Measurements from ENCODE around the gene ITGB2.
A peak's percentile ranks its signal among the peaks of the same experiment; 100 is the strongest.

Gene ITGB2

DNA sequence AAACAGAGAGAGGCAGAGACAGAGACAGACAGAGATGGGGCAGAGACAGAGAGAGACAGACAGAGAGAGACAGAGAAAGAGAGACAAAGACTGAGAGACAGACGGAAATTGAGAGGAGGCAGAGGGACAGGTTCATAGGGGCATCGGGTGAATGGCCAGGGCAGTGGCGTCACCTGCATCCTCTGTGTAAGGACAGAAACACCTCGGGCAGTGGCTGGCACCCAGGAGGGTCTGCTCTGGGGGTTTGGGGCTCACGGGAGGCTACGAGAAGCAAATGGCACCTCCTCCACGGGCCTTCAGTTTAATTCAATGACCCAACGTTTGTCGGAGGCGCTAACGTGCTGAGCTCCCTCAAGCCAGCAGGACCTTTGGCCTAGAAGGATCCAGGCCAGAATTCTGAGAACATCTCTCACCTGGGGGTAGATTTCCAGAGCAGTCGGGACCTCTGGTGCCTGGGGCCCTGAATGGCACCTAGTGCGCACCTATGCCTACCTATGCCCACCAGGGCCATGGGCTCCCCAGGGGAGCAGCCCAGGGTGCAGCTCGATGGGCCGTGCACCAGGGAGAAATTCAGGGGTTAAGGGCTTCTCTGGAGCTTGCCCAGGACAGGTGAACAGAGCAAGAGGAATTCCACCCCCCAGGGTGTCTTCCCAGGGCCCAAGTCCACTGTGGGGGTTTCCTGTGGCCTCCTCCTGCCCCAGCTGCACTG lies 26.6 kb downstream of the ITGB2 start:
- H3K4me3 ChIP-seq (ENCODE audit: control insufficient read depth, low read depth, low read length), result no peak overlapping the region
- TF ChIP-seq, protein P1, sequence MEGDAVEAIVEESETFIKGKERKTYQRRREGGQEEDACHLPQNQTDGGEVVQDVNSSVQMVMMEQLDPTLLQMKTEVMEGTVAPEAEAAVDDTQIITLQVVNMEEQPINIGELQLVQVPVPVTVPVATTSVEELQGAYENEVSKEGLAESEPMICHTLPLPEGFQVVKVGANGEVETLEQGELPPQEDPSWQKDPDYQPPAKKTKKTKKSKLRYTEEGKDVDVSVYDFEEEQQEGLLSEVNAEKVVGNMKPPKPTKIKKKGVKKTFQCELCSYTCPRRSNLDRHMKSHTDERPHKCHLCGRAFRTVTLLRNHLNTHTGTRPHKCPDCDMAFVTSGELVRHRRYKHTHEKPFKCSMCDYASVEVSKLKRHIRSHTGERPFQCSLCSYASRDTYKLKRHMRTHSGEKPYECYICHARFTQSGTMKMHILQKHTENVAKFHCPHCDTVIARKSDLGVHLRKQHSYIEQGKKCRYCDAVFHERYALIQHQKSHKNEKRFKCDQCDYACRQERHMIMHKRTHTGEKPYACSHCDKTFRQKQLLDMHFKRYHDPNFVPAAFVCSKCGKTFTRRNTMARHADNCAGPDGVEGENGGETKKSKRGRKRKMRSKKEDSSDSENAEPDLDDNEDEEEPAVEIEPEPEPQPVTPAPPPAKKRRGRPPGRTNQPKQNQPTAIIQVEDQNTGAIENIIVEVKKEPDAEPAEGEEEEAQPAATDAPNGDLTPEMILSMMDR (IDR thresholded peaks at IDR 0.05; ENCODE audit: control insufficient read depth, insufficient read depth, low read depth, low read length, missing control alignments), result no peak
- no peak for DNase-seq (ENCODE audit: low read depth)

DNA sequence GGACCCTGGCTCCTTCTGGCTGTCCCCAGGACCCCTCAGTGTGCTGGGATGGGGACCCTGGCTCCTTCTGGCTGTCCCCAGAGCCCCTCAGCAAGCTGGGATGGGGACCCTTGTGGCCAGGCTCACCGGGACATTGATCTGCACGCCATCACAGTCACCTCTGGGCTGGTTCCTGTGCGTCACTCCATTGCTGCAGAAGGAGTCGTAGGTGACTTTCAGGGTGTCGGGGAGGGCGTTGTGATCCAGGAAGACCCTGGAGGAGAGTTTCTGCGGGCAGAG lies 27.5 kb downstream of the ITGB2 start:
- TF ChIP-seq, protein P1 (IDR thresholded peaks at IDR 0.05; ENCODE audit: control insufficient read depth, insufficient read depth, low read depth, low read length, missing control alignments), result no peak
- H3K4me3 ChIP-seq (ENCODE audit: control insufficient read depth, low read depth, low read length), result no peak overlapping the region
- no peak for DNase-seq (ENCODE audit: low read depth)

GRCh38 chr21:44892536-44893277 lies 28.0 kb downstream of the ITGB2 start:
- no peak overlapping the region for H3K4me3 ChIP-seq (ENCODE audit: control insufficient read depth, low read depth, low read length)
- DNase-seq (ENCODE audit: low read depth), result no peak
- TF ChIP-seq, protein P1 (IDR thresholded peaks at IDR 0.05; ENCODE audit: control insufficient read depth, insufficient read depth, low read depth, low read length, missing control alignments), result peak; percentile 92

GRCh38 chr21:44892095-44892494 lies 28.6 kb downstream of the ITGB2 start:
- H3K4me3 ChIP-seq (ENCODE audit: control insufficient read depth, low read depth, low read length), result no peak overlapping the region
- no peak for DNase-seq (ENCODE audit: low read depth)
- TF ChIP-seq, protein P1 (IDR thresholded peaks at IDR 0.05; ENCODE audit: control insufficient read depth, insufficient read depth, low read depth, low read length, missing control alignments), result no peak

DNA sequence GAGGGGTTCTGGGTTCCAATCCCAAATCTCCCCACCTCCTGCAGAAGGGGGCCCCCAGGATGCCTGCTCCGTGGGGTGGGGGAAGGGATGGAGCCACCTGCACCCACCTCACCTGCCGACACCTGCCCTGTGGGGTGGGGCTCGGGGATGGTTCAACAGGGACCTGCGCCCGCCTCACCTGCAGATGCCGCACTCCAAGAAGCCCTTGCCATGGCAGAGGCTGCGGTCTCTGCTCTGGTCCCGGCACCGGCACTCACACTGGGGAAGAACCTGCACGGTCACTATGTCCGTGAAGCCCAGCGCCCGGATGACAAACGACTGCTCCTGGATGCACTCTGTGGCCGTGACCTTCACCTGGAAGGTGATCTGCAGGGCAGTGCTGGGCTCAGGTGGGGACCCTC lies 29.1 kb downstream of the ITGB2 start:
- no peak overlapping the region for H3K4me3 ChIP-seq (ENCODE audit: control insufficient read depth, low read depth, low read length)
- DNase-seq (ENCODE audit: low read depth), result no peak
- TF ChIP-seq, protein P1 (IDR thresholded peaks at IDR 0.05; ENCODE audit: control insufficient read depth, insufficient read depth, low read depth, low read length, missing control alignments), result no peak

DNA sequence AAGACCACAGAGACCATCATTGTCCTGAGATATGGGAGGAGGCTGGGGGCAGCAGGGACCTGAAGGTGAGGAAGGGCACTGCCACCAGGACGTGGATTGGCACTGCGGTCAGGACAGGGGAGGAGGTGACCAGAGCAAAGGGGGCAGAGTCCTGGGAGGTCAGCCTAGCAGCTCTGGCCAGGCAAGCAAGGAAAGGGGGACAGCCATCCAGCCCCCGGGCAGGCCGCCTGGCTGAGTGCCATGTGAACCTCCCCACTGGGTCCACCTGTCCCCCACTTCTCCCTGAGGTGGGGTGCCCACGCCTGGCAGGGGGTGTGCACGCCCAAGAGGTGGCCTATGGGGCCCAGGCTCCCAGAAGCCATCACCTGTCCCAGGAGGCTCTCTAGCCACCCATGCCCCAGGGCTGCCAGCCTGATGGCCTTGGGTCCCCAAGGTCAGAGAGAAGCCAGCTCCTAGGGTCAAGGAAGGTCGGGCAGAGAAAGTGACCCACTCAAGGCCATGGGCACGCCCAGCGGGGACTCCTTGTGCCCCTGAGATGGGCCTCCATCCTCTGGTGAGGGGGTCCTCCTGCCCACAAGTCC lies 29.6 kb downstream of the ITGB2 start:
- H3K4me3 ChIP-seq (ENCODE audit: control insufficient read depth, low read depth, low read length), result no peak overlapping the region
- DNase-seq (ENCODE audit: low read depth), result no peak
- TF ChIP-seq, protein P1 (IDR thresholded peaks at IDR 0.05; ENCODE audit: control insufficient read depth, insufficient read depth, low read depth, low read length, missing control alignments), result no peak
